Measurements from ENCODE around the gene G0S2.

DNA sequence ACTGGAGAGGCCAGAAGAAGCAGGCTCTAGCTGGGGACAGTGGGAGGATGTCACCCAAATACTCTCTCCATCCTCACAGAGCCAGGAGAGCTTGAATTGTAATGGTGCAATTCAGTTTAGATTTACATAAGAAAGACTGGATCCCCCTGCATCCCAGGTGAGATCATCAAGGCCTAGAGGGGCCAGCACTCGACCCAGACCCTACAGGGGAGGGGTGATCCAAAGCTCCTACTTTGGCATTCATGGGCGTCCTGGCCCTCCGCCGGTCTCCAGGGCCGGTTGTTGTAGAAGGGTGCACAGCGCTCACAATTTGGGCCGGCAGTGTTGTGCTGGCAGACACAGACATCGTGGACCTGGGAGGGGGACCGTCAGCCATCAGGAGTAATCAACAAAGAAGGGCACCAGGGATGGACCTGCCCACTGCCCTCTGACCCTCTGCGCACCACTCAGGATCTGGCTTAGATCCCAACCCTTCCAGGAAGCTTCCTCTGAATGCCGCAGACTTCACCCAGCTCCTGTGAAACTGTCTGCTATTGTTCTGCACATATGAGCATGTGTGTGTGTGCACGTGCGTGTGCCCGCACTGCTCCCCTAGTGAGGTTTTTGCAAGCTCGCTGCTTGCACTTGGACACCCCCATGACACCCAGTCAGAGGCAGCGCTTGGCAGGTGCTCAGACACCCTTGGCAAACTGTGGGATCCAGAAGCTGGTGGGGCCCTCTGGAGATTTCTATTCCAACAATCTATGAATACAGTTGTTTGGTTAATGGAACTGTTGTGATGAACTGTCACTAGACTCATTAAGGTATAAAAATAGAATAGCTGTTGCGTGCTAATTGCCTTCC lies 44.6 kb upstream of the G0S2 start:
- TF ChIP-seq, protein P1, sequence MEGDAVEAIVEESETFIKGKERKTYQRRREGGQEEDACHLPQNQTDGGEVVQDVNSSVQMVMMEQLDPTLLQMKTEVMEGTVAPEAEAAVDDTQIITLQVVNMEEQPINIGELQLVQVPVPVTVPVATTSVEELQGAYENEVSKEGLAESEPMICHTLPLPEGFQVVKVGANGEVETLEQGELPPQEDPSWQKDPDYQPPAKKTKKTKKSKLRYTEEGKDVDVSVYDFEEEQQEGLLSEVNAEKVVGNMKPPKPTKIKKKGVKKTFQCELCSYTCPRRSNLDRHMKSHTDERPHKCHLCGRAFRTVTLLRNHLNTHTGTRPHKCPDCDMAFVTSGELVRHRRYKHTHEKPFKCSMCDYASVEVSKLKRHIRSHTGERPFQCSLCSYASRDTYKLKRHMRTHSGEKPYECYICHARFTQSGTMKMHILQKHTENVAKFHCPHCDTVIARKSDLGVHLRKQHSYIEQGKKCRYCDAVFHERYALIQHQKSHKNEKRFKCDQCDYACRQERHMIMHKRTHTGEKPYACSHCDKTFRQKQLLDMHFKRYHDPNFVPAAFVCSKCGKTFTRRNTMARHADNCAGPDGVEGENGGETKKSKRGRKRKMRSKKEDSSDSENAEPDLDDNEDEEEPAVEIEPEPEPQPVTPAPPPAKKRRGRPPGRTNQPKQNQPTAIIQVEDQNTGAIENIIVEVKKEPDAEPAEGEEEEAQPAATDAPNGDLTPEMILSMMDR (IDR thresholded peaks at IDR 0.05; ENCODE audit: low read length): no peak
- no peak for TF ChIP-seq EZH2 (IDR thresholded peaks at IDR 0.05; ENCODE audit: borderline replicate concordance, low read length)

All from OCI-LY1 (cell line).